Neural cell (in vitro differentiated cells): ENCODE data around the gene MAP2K6. TPM values are rescaled to one million over a fixed set of nuclear protein-coding genes. Genes with fewer than 3 reads are reported as not detected.
"Not testable (repeated sequence)": the region's sequence is repeated elsewhere in the genome, so short reads cannot be mapped to it uniquely, and the experiment has no call there.

Experiments used
- H2AFZ ChIP-seq: fragments of 200-600, 300-800 bp; sonication (generic), shearing (Covaris generic); 2 replicates; pipeline ENCODE4 v1.6.0; 2014; ENCODE audit warnings: low read depth, mild to moderate bottlenecking, antibody characterized with exemption, low read length, moderate library complexity
- H3F3A ChIP-seq: fragments of 200-600 bp; shearing (Covaris generic); 2 replicates; pipeline ENCODE4 v1.6.1; 2016; ENCODE audit warnings: mild to moderate bottlenecking, moderate library complexity, mixed read lengths, antibody characterized with exemption, low read length; ENCODE audit not compliant: insufficient read depth, poor library complexity, severe bottlenecking
- H3K27ac ChIP-seq: fragments of 200-600, 300-800 bp; sonication (generic), shearing (Covaris generic); 2 replicates; pipeline ENCODE4 v1.5.1; 2014; ENCODE audit warnings: mild to moderate bottlenecking, low read length, moderate library complexity
- H3K27me3 ChIP-seq: fragments of 300-800, 200-600 bp; sonication (generic), shearing (Covaris generic); 2 replicates; pipeline ENCODE4 v1.6.0; 2014; ENCODE audit warnings: mild to moderate bottlenecking, low read depth, low read length, moderate library complexity; ENCODE audit not compliant: insufficient read depth
- H3K36me3 ChIP-seq: fragments of 300-800, 200-600 bp; sonication (generic), shearing (Covaris generic); 2 replicates; pipeline ENCODE4 v1.5.1; 2014; ENCODE audit warnings: mild to moderate bottlenecking, antibody characterized with exemption, low read length, moderate library complexity; ENCODE audit not compliant: insufficient read depth
- H3K4me2 ChIP-seq: fragments of 300-800, 200-600 bp; sonication (generic), shearing (Covaris generic); 2 replicates; pipeline ENCODE4 v1.6.0; 2014; ENCODE audit warnings: mild to moderate bottlenecking, low read length
- H3K4me3 ChIP-seq: fragments of 300-800, 200-600 bp; sonication (generic), shearing (Covaris generic); 2 replicates; pipeline ENCODE4 v1.5.1; 2014; ENCODE audit warnings: mild to moderate bottlenecking, low read length, moderate library complexity
- H3K79me2 ChIP-seq: fragments of 200-600 bp; shearing (Covaris generic); replicated peaks from 2 replicates; pipeline ENCODE4 v1.6.0; 2014; ENCODE audit warnings: mild to moderate bottlenecking, low read length, moderate library complexity; ENCODE audit not compliant: insufficient read depth
- H3K9ac ChIP-seq: fragments of 300-800, 200-600 bp; sonication (generic), shearing (Covaris generic); 2 replicates; pipeline ENCODE4 v1.6.1; 2016; ENCODE audit warnings: mild to moderate bottlenecking, low read length, mixed read lengths
- H3K9me2 ChIP-seq: fragments of 200-600 bp; shearing (Covaris generic); 2 replicates; pipeline ENCODE4 v1.6.1; 2016; ENCODE audit warnings: mild to moderate bottlenecking, low read length, mixed read lengths; ENCODE audit not compliant: insufficient read depth
- H3K9me3 ChIP-seq: fragments of 200-600, 300-800 bp; sonication (generic), shearing (Covaris generic); 2 replicates; pipeline ENCODE4 v1.6.1; 2016; ENCODE audit warnings: mild to moderate bottlenecking, mixed run types, low read length, moderate library complexity, mixed read lengths
- H4K20me1 ChIP-seq: fragments of 200-600 bp; shearing (Covaris generic); 2 replicates; pipeline ENCODE4 v1.6.1; 2016; ENCODE audit warnings: mild to moderate bottlenecking, mixed run types; ENCODE audit not compliant: insufficient read depth
- EP300 ChIP-seq: fragments of 450-650 bp; conservative IDR thresholded peaks from 2 replicates; pipeline ENCODE4 v1.6.1; 2014; ENCODE audit warnings: antibody characterized with exemption, mild to moderate bottlenecking, moderate library complexity; ENCODE audit not compliant: poor library complexity, severe bottlenecking
- EZH2 ChIP-seq: fragments of 200-600, 300-800 bp; shearing (Covaris generic), sonication (generic); IDR thresholded peaks from 2 replicates; pipeline ENCODE4 v1.6.1; 2014; ENCODE audit warnings: antibody characterized with exemption, low read length, borderline replicate concordance, mild to moderate bottlenecking; ENCODE audit not compliant: insufficient read depth, poor library complexity, severe bottlenecking
- MXI1 ChIP-seq: fragments of 450-650 bp; conservative IDR thresholded peaks from 2 replicates; pipeline ENCODE4 v1.6.1; 2014; ENCODE audit warnings: antibody characterized with exemption, mild to moderate bottlenecking; ENCODE audit not compliant: poor library complexity, severe bottlenecking
- POLR2AphosphoS5 ChIP-seq: IDR thresholded peaks from 2 replicates; pipeline ENCODE4 v1.6.1; 2012
- RAD21 ChIP-seq: fragments of 450-650 bp; conservative IDR thresholded peaks from 2 replicates; pipeline ENCODE4 v1.6.1; 2014; ENCODE audit warnings: antibody characterized with exemption, mild to moderate bottlenecking, moderate library complexity
- REST ChIP-seq: IDR thresholded peaks from 2 replicates; pipeline ENCODE4 v1.6.1; 2012; ENCODE audit warnings: borderline replicate concordance
- SMC3 ChIP-seq: fragments of 450-650 bp; conservative IDR thresholded peaks from 2 replicates; pipeline ENCODE4 v1.6.1; 2014; ENCODE audit warnings: antibody characterized with exemption, mild to moderate bottlenecking, moderate library complexity; ENCODE audit not compliant: poor library complexity
- TAF1 ChIP-seq: IDR thresholded peaks from 2 replicates; pipeline ENCODE4 v1.6.1; 2012; ENCODE audit warnings: low read depth
- polyA plus RNA-seq: library from polyadenylated mRNA; depleted of rRNA; stranded (reverse); fragments of >200 nt; gene quantifications from 2 replicates; pipeline ENCODE4 v1.2.3, GENCODE V29; 2014
- TF ChIP-seq, protein P1 (sequence below): fragments of 450-650 bp; IDR thresholded peaks from 2 replicates; pipeline ENCODE4 v1.5.1; 2014; ENCODE audit warnings: antibody characterized with exemption, mild to moderate bottlenecking, moderate library complexity; ENCODE audit not compliant: poor library complexity, severe bottlenecking

Gene MAP2K6
- polyA plus RNA-seq, 1 donor from 2014 or later, result 10.5 TPM

DNA sequence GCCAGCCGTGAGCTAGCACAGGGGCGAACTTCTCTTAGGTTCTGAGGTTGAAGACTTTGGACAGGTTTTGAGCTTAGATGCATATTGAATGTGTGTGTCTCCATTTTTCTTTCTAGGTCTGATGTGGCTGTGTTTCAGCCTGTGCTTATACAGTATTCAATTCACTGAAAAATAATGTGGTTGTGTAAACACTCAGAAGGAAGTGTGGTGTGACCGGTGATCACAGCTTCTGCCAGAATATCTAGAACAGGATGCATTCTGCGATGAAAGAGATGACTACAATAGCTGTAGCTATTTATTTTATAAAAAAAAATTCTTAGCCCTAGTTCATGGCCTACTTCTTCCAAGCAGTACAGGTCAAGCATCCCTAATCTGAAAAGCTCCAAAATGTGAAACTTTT lies 64.4 kb downstream of the MAP2K6 start:
- Histone ChIP-seq H3K27me3 (no peaks in the 10 kb centered on the region), H3K9me2 (no peaks in the 10 kb centered on the region), H3F3A (no peaks in the 10 kb centered on the region), H3K9me3 (no peaks in the 10 kb centered on the region), H3K27ac (no peak overlapping the region), H2AFZ (no peak overlapping the region), H4K20me1 (no peaks in the 10 kb centered on the region), H3K79me2 (no peaks in the 10 kb centered on the region), H3K4me2 (no peak overlapping the region), H3K36me3 (no peaks in the 10 kb centered on the region), H3K9ac (no peak overlapping the region), H3K4me3 (no peak overlapping the region)
- TF ChIP-seq MXI1 (no peak), POLR2AphosphoS5 (no peak), REST (no peak), EZH2 (no peak), RAD21 (no peak), TAF1 (no peak), EP300 (no peak), SMC3 (no peak)
- TF ChIP-seq, protein P1, sequence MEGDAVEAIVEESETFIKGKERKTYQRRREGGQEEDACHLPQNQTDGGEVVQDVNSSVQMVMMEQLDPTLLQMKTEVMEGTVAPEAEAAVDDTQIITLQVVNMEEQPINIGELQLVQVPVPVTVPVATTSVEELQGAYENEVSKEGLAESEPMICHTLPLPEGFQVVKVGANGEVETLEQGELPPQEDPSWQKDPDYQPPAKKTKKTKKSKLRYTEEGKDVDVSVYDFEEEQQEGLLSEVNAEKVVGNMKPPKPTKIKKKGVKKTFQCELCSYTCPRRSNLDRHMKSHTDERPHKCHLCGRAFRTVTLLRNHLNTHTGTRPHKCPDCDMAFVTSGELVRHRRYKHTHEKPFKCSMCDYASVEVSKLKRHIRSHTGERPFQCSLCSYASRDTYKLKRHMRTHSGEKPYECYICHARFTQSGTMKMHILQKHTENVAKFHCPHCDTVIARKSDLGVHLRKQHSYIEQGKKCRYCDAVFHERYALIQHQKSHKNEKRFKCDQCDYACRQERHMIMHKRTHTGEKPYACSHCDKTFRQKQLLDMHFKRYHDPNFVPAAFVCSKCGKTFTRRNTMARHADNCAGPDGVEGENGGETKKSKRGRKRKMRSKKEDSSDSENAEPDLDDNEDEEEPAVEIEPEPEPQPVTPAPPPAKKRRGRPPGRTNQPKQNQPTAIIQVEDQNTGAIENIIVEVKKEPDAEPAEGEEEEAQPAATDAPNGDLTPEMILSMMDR, result no peak

GRCh38 chr17:69479756-69480155 lies 65.3 kb downstream of the MAP2K6 start:
- not testable (repeated sequence) for H3K9ac ChIP-seq, H3F3A ChIP-seq, H3K36me3 ChIP-seq, H3K4me2 ChIP-seq, H3K27me3 ChIP-seq, H3K79me2 ChIP-seq, H4K20me1 ChIP-seq, H3K9me2 ChIP-seq, H2AFZ ChIP-seq, H3K4me3 ChIP-seq, H3K9me3 ChIP-seq, H3K27ac ChIP-seq

DNA sequence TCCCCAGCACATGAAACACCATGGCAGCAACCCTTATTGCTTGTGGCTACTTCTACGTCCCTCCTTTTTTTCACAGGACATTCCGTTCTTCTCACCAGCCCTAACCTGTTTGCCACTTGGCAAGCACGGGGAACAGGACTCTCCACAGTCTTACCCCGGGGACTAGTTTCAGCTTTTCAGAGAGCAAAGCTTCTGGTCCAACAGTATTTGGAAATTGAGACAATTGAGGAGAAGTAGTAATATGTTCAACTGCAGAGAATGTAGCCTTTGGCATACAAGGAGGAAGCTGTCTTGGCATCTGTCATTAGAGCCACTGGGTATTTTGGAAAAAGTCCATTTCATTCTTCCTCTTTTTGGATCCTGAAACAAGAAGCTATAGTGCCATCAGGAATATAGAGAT lies 65.7 kb downstream of the MAP2K6 start:
- Histone ChIP-seq H3K4me3 (no peak overlapping the region), H3K9me2 (no peaks in the 10 kb centered on the region), H3F3A (no peaks in the 10 kb centered on the region), H4K20me1 (no peaks in the 10 kb centered on the region), H2AFZ (no peak overlapping the region), H3K27ac (no peak overlapping the region), H3K9ac (no peak overlapping the region), H3K9me3 (no peaks in the 10 kb centered on the region), H3K36me3 (no peaks in the 10 kb centered on the region), H3K27me3 (no peaks in the 10 kb centered on the region), H3K4me2 (no peak overlapping the region), H3K79me2 (no peaks in the 10 kb centered on the region)
- no peak for TF ChIP-seq POLR2AphosphoS5
- TF ChIP-seq EP300, result no peak
- no peak for TF ChIP-seq SMC3
- TF ChIP-seq REST, result no peak
- TF ChIP-seq, protein P1, result no peak
- TF ChIP-seq RAD21, result no peak
- TF ChIP-seq TAF1, result no peak
- TF ChIP-seq EZH2, result no peak
- TF ChIP-seq MXI1, result no peak
